Cardiac muscle cell (in vitro differentiated cells and primary cell): ENCODE results near the gene NCKAP5L. TPM values are rescaled to one million over a fixed set of nuclear protein-coding genes. Genes with fewer than 3 reads are reported as not detected.
"Not testable (repeated sequence)": the region's sequence is repeated elsewhere in the genome, so short reads cannot be mapped to it uniquely, and the experiment has no call there.

Experiments used
- DNase-seq, 2 donors: peaks; one replicate each; pipeline versions ENCODE4 v3.0.0 to v3.0.0-alpha.2; 2010 to 2017; ENCODE audit warnings: low read depth in 1 of 2, low spot score in 1 of 2
- H3K27ac ChIP-seq: fragments of 200-600 bp; sonication (generic); 2 replicates; pipeline ENCODE4 v1.5.1; 2016
- H3K27me3 ChIP-seq: fragments of 200-600 bp; sonication (generic); 2 replicates; pipeline ENCODE4 v1.6.0; 2016; ENCODE audit warnings: control low read depth
- H3K36me3 ChIP-seq: fragments of 200-600 bp; sonication (generic); 2 replicates; pipeline ENCODE4 v1.5.1; 2016; ENCODE audit warnings: control low read depth
- H3K4me1 ChIP-seq: fragments of 200-600 bp; sonication (generic); 2 replicates; pipeline ENCODE4 v1.8.1; 2017; ENCODE audit warnings: low read depth, mild to moderate bottlenecking, mixed run types
- H3K4me3 ChIP-seq: fragments of 200-600 bp; sonication (generic); 2 replicates; pipeline ENCODE4 v1.5.1; 2016; ENCODE audit warnings: mild to moderate bottlenecking
- H3K9me3 ChIP-seq: fragments of 200-600 bp; sonication (generic); 2 replicates; pipeline ENCODE4 v1.5.1; 2017; ENCODE audit warnings: low read depth, mild to moderate bottlenecking, control low read depth
- polyA plus RNA-seq: library from polyadenylated mRNA; unstranded; fragments of >200 nt; fragmentation: Nextera tagmentation; extraction: Ambion mirVana; gene quantifications from 2 replicates; pipeline ENCODE4 v1.2.1, GENCODE V29; 2016
- total RNA-seq: library from RNA; depleted of rRNA; stranded (reverse); fragments of >200 nt; gene quantifications from 2 replicates; pipeline ENCODE4 v1.2.3, GENCODE V29; 2016
- TF ChIP-seq, protein P1 (sequence below): IDR thresholded peaks from 2 replicates; pipeline ENCODE4 v1.5.1; 2012; ENCODE audit warnings: low read depth, mild to moderate bottlenecking, low read length

The NCKAP5L gene
- total and polyA plus RNA-seq, 2 experiments from 2014 or later, result 32.0 to 61.1 TPM

DNA sequence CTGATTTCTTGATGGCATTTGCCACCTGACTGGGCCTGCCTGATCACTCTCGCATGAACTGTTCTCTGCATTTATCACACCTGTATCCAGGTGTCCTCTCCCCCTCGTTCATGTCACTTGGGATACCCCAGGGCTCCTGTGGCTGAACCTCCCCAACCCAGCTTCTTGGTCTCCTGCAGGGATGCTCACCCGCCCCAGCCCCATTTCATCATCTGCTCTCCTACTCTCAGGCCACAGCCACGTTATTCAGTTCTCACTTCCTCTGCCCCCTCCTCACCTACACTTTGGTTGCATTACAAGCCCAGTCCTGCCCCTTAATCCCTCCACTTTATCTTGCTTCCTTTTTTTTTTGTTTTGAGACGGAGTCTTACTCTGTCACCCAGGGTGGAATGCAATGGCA is 51.4 kb downstream of the NCKAP5L start:
- Histone ChIP-seq H3K4me3 (no peak overlapping the region), H3K9me3 (no peaks in the 10 kb centered on the region), H3K36me3 (no peaks in the 10 kb centered on the region), H3K27me3 (peaks cover 7% of the 10 kb centered on the region), H3K4me1 (no peaks in the 10 kb centered on the region), H3K27ac (no peak overlapping the region)
- TF ChIP-seq, protein P1, sequence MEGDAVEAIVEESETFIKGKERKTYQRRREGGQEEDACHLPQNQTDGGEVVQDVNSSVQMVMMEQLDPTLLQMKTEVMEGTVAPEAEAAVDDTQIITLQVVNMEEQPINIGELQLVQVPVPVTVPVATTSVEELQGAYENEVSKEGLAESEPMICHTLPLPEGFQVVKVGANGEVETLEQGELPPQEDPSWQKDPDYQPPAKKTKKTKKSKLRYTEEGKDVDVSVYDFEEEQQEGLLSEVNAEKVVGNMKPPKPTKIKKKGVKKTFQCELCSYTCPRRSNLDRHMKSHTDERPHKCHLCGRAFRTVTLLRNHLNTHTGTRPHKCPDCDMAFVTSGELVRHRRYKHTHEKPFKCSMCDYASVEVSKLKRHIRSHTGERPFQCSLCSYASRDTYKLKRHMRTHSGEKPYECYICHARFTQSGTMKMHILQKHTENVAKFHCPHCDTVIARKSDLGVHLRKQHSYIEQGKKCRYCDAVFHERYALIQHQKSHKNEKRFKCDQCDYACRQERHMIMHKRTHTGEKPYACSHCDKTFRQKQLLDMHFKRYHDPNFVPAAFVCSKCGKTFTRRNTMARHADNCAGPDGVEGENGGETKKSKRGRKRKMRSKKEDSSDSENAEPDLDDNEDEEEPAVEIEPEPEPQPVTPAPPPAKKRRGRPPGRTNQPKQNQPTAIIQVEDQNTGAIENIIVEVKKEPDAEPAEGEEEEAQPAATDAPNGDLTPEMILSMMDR, result no peak
- no peak for DNase-seq

DNA sequence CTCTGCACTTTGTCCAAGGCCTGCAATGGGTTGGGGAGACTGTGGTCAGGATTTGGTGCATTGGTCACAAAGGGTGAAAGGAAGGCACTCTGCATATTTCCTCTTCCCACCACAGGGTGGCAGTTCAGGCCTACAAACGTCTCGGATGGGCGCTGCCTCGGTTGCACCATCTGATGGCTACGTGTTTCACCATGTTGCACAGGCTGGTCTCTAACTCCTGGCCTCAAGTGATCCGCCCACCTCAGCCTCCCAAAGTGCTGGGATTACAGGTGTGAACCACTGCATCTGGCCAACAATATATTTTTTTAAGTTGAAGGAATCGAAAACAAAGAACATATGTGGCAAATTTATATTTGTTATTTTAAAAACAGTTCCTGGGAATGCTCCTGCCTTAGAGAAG is 51.8 kb downstream of the NCKAP5L start:
- H3K9me3 ChIP-seq, result no peaks in the 10 kb centered on the region
- no peak overlapping the region for H3K4me3 ChIP-seq
- no peaks in the 10 kb centered on the region for H3K36me3 ChIP-seq
- DNase-seq, result peak; percentile 79 to 89
- TF ChIP-seq, protein P1, result peak; percentile 79
- H3K27ac ChIP-seq, result no peak overlapping the region
- H3K4me1 ChIP-seq, result no peaks in the 10 kb centered on the region
- peaks cover 7% of the 10 kb centered on the region for H3K27me3 ChIP-seq

DNA sequence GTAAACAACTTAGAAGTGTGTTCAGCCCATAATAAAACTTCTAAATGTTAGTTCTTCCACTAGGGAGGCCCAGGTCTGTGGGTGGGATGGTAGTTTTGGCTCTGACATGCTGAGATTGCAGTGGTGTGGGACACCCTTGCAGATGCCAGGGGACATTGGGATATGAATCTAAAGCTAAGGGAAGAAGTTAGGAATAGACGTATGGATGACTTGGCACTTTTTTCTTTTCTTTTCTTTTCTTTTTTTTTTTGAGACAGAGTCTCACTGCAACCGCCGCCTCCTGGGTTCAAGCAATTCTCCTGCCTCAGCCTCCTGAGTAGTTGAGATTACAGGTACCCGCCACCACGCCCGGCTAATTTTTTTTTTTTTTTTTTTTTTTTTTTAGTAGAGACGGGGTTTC is 55.1 kb downstream of the NCKAP5L start:
- not testable (repeated sequence) for H3K36me3 ChIP-seq, H3K9me3 ChIP-seq, H3K27me3 ChIP-seq, DNase-seq, H3K27ac ChIP-seq, H3K4me1 ChIP-seq, H3K4me3 ChIP-seq

DNA sequence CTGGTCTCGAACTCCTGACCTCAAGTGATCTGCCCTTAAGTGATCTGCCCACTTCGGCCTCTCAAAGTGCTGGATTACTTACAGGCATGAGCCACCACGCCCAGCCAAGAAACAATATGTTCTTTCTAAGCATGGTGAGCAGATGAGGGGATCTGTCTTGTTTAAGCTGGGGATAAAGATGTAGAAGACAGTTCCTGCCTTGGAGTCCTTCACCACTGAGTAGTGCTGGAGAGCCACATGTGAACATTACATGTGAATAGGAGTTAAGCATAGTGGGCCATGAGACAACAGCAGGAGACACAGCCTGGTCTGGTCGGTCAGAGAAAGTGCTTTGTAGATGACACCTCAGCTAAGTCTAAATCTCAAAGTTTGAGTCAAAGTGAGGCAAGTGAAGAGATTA is 60.9 kb downstream of the NCKAP5L start:
- DNase-seq, result no peak
- no peaks in the 10 kb centered on the region for H3K9me3 ChIP-seq
- no peak overlapping the region for H3K27ac ChIP-seq
- TF ChIP-seq, protein P1, result no peak
- peaks cover 21% of the 10 kb centered on the region for H3K36me3 ChIP-seq
- H3K4me1 ChIP-seq, result no peaks in the 10 kb centered on the region
- no peaks in the 10 kb centered on the region for H3K27me3 ChIP-seq
- no peak overlapping the region for H3K4me3 ChIP-seq

DNA sequence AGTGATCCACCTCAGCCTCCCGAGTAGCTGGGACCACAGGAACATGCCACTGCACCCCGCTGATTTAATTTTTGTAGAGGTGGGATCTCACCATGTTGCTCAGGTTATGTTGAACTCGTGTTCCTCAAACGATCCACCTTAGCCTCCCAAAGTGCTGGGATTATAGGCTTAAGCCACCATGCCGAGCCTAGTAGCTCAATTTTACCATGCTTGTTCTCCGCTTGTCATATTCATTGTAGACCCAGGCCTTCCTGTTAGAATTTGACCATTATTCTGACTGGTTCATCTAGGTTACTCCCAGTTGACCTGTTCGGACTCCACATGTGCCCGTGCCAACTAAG is 62.1 kb downstream of the NCKAP5L start:
- Histone ChIP-seq H3K36me3 (peaks cover 34% of the 10 kb centered on the region), H3K9me3 (no peaks in the 10 kb centered on the region), H3K4me1 (no peaks in the 10 kb centered on the region), H3K4me3 (no peak overlapping the region), H3K27me3 (no peaks in the 10 kb centered on the region), H3K27ac (no peak overlapping the region)
- no peak for DNase-seq
- TF ChIP-seq, protein P1, result no peak

DNA sequence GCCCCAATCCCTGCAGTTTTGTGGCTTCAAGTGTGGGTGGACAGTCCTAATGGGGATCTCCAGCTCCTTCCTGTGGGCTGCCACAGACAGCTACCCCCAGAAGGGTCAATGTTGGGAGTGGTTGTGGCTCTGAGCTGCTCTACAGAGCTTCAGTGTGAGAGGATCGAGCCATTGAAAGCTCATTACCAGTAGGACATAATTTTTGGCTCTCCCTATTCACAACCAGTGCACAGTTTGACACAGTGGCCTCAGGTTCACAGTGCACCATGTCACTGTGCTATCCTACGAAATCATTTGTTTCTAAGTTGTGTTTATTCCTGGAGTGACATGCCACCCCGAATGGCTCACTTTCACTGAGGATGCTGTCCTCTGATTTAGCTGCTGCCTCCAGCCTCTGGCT is 64.1 kb downstream of the NCKAP5L start:
- Histone ChIP-seq H3K27ac (no peak overlapping the region), H3K27me3 (no peaks in the 10 kb centered on the region), H3K4me3 (no peak overlapping the region), H3K36me3 (peaks cover 45% of the 10 kb centered on the region), H3K4me1 (no peaks in the 10 kb centered on the region), H3K9me3 (no peaks in the 10 kb centered on the region)
- TF ChIP-seq, protein P1, result no peak
- DNase-seq, result no peak
